Kidney (tissue), 14 donors: ENCODE measurements around the gene NUBP2. TPM values are rescaled to one million over a fixed set of nuclear protein-coding genes. Genes with fewer than 3 reads are reported as not detected.
A peak's percentile ranks its signal among the peaks of the same experiment; 100 is the strongest.

Source experiments
- DNase-seq, 5 donors: peaks; one replicate each; pipeline ENCODE4 v3.0.0-alpha.2; 2013 to 2020
- FAIRE-seq: peaks from 2 replicates; lab custom pipeline; 2012; peaks lifted over from hg19 to GRCh38; lab: Jason Lieb, UNC
- H3K27ac ChIP-seq, 2 donors: one replicate each; pipeline ENCODE4 v1.7.0; 2013; ENCODE audit warnings: low read depth in 2 of 2, low read length in 2 of 2, inconsistent platforms in 1 of 2
- H3K27me3 ChIP-seq: one replicate; pipeline ENCODE4 v1.7.1; 2013; ENCODE audit warnings: low read length, inconsistent platforms; ENCODE audit not compliant: control insufficient read depth, insufficient read depth
- H3K36me3 ChIP-seq, 3 donors: one replicate each; pipeline versions ENCODE4 v1.7.0 to v1.7.1; 2013; ENCODE audit warnings: low read length in 3 of 3, control low read depth in 1 of 3, inconsistent platforms in 1 of 3; ENCODE audit not compliant: insufficient read depth in 3 of 3, control insufficient read depth in 2 of 3
- H3K4me1 ChIP-seq, 3 donors: one replicate each; pipeline versions ENCODE4 v1.7.0 to v1.7.1; 2013; ENCODE audit warnings: low read length in 3 of 3, inconsistent platforms in 1 of 3, low read depth in 1 of 3; ENCODE audit not compliant: control insufficient read depth in 2 of 3, insufficient read depth in 2 of 3
- H3K4me3 ChIP-seq, 3 donors: one replicate each; pipeline versions ENCODE4 v1.7.0 to v1.8.1; 2013; ENCODE audit warnings: low read length in 3 of 3, control low read depth in 1 of 3, inconsistent platforms in 1 of 3
- H3K9ac ChIP-seq, 3 donors: one replicate each; pipeline versions ENCODE4 v1.7.0 to v1.7.1; 2013; ENCODE audit warnings: low read length in 3 of 3, control low read depth in 1 of 3, inconsistent platforms in 1 of 3
- H3K9me3 ChIP-seq, 3 donors: one replicate each; pipeline versions ENCODE4 v1.7.0 to v1.7.1; 2013; ENCODE audit warnings: low read length in 3 of 3, control low read depth in 1 of 3, inconsistent platforms in 1 of 3; ENCODE audit not compliant: control insufficient read depth in 2 of 3, insufficient read depth in 1 of 3
- intact Hi-C: fragments of 100-400 bp; cut with DNase I; formaldehyde crosslinking; loops from one replicate; pipeline ENCODE4 v1.11.1; 2022
- polyA plus RNA-seq: library from polyadenylated mRNA; stranded (reverse); fragments of 350-450 nt; fragmentation: Illumina TruSeq; extraction: RNeasy Lipid Tissue Mini Kit (QIAGEN cat#74804); gene quantifications from one replicate; pipeline ENCODE4 v1.2.3, GENCODE V29; 2014; ENCODE audit warnings: low read depth, low replicate concordance; ENCODE audit not compliant: insufficient read depth
- total RNA-seq: library from RNA; stranded (reverse); fragmentation: NEBNext Ultra II Directional; extraction: Animal tissue kit (Norgen Biotek cat#: 25700); gene quantifications from one replicate; pipeline ENCODE4 v1.2.1, GENCODE V29; 2021
- TF ChIP-seq, protein P1 (sequence below): IDR thresholded peaks from 3 replicates; pipeline ENCODE4 v1.5.1; 2012; ENCODE audit warnings: mild to moderate bottlenecking, moderate library complexity, borderline replicate concordance; ENCODE audit not compliant: insufficient read depth; ENCODE audit errors: extremely low read depth
- donor health status: control.
- donor health status: control.
- donor health status: control.
- donor health status: control.
- donor health status: control.
- donor health status: DM: yes; HTN: yes; CAD: no.
- donor health status: Normal renal cell carcinoma (clear cell type).

Gene NUBP2
- total and polyA plus RNA-seq, 2 donors from 2014 or later, result 42.8 to 71.1 TPM

DNA sequence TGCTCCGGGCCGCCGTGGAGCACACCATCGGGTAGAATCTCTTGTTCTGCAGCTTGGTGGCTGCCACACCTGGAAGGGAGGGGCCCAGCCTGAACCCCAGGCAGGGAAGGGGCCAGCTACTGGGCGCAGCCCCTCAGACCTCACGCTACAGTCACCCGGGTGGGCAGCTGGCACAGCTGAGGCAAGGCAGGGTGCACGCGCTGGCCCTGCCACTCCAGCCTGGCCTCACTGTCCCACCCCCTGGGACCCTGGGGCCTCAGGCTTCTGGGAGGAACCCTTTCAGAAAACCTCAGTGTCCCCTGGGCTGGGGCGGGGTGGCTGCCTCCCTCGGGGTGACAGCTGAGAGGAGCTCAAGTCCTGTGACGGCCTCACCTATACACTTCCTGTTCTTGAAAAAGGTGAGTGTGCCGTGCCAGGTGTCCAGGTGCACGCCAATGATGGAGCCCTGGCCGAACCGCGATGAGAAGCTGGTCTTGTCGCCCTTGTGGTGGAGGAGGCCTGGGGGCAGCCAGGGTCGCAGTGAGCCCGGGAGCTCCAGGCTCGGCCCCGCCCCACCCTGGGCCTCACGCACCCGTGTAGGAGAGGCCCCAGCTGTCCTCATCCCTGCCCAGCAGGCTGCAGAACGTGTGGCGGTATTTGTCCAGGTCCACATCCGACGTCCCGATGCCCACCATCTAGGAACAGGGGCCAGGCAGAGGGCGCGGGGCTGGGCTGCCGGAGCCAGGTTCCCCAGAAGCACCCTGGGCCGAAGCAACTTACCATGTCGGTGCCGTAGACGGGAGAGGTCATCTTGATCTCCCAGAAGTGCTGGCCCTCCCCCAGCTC, 5.2 kb upstream of the NUBP2 start:
- TF ChIP-seq, protein P1, sequence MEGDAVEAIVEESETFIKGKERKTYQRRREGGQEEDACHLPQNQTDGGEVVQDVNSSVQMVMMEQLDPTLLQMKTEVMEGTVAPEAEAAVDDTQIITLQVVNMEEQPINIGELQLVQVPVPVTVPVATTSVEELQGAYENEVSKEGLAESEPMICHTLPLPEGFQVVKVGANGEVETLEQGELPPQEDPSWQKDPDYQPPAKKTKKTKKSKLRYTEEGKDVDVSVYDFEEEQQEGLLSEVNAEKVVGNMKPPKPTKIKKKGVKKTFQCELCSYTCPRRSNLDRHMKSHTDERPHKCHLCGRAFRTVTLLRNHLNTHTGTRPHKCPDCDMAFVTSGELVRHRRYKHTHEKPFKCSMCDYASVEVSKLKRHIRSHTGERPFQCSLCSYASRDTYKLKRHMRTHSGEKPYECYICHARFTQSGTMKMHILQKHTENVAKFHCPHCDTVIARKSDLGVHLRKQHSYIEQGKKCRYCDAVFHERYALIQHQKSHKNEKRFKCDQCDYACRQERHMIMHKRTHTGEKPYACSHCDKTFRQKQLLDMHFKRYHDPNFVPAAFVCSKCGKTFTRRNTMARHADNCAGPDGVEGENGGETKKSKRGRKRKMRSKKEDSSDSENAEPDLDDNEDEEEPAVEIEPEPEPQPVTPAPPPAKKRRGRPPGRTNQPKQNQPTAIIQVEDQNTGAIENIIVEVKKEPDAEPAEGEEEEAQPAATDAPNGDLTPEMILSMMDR, result no peak
- H3K4me1 ChIP-seq, result peaks cover 0 to 24% (median 14%) of the 10 kb centered on the region in 3 donors
- intact Hi-C loops, result no loop called here

DNA sequence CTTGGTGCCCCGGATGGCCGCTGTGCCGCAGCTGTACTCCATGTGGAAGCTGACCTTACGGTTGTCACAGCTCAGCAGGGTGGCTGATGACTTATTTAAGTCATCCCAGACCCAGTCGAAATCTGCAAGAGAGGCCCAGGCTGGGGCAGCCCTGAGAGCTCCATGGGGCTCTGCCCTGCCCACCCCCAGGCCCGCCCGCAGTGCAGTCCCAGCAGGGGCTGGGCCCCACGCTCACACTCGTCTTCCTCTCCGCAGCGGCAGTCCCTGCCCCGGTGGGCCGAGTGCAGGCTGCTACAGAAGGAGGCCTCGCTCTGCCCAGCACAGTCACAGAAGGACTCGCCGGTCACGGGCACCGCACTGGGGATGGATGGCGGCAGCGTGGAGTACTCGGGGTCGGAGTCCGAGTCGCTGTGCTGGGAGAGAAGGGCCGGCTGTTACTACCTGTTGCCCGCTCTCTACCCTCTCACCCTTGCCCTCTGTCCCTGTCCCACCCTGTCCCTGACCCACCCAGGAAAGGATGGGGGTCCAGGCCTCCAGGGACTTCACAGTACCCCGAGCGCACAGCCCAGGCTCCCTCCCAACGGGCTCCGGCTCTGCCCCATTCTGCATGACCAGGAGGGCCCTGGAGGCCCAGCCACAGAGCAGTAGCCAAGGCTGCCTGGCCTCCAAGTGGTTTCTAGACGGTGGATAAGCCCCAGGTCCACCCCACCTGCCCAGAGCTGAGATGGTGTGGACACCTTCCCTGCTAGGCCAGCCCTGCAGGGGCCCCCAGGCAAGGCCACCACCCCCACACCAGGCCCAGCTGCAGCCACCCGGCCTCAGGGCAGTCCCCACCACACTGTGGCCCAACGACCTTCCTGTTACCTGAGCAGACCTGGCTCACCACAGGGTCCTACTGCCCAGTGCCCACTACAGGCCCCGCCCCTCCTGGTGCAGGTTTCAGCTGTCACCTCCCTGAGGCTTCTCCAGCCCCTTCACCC, 4.3 kb upstream of the NUBP2 start:
- peaks cover 2 to 9% (median 4%) of the 10 kb centered on the region in 3 donors for H3K36me3 ChIP-seq
- DNase-seq, result peak in 1 of 5 donors; percentile 49

More for the DNA sequence above, 5.2 kb upstream of the NUBP2 start:
- DNase-seq (peak in 1 of 5 donors; percentile 40), FAIRE-seq (no peak)
- Histone ChIP-seq H3K9ac (no peak overlapping the region), H3K36me3 (peaks cover 2 to 9% (median 4%) of the 10 kb centered on the region in 3 donors), H3K9me3 (no peaks in the 10 kb centered on the region), H3K27me3 (no peaks in the 10 kb centered on the region), H3K4me3 (no peak overlapping the region), H3K27ac (no peak overlapping the region)

DNA sequence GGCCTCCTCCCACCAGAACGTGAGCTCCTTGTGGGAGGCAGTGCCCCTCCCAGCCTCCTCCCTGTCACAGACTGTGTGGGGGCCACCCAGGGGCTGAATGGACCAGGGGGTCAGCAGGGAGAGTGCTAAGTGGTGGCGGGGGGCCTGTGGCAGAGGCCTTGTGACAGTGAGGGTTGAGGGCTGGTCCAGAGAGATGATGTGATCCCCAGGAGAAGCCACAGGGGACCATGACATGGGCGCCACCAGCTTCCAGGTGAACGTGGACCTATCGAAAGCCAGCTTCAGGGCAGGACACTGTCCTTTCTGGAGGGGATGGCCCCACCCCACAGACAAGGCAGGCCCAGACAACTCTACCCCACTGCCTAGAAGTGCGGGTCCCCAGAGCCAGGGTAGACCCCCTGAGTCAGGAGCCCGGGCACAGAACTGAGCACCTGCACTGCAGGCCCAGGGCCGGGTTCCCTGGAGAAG, 3.5 kb upstream of the NUBP2 start:
- Histone ChIP-seq H3K9ac (no peak overlapping the region), H3K4me1 (peaks cover 0 to 21% (median 14%) of the 10 kb centered on the region in 3 donors), H3K4me3 (no peak overlapping the region), H3K9me3 (no peaks in the 10 kb centered on the region), H3K36me3 (peaks cover 2 to 9% (median 4%) of the 10 kb centered on the region in 3 donors), H3K27me3 (no peaks in the 10 kb centered on the region), H3K27ac (no peak overlapping the region)
- DNase-seq (no peak), FAIRE-seq (no peak)
- intact Hi-C loops, result no loop called here
- TF ChIP-seq, protein P1, result no peak

More for the DNA sequence above, 4.3 kb upstream of the NUBP2 start:
- FAIRE-seq, result no peak
- H3K27me3 ChIP-seq, result no peaks in the 10 kb centered on the region
- no peak overlapping the region for H3K27ac ChIP-seq
- peaks cover 0 to 24% (median 14%) of the 10 kb centered on the region in 3 donors for H3K4me1 ChIP-seq
- no peak overlapping the region for H3K9ac ChIP-seq
- no peak overlapping the region for H3K4me3 ChIP-seq
- no peaks in the 10 kb centered on the region for H3K9me3 ChIP-seq
- TF ChIP-seq, protein P1, result no peak
- intact Hi-C loops, result no loop called here
